NOMO-1 treated with DMSO at 0.1 percent for 48 hours (cell line): ENCODE data around the gene DDX31.
A peak's percentile ranks its signal among the peaks of the same experiment; 100 is the strongest.
"Not testable (repeated sequence)": the region's sequence is repeated elsewhere in the genome, so short reads cannot be mapped to it uniquely, and the experiment has no call there.

ENCODE experiments used
- DNase-seq: peaks from one replicate; lab custom pipeline; 2025; ENCODE audit not compliant: unreplicated experiment; lab: John Stamatoyannopoulos, UW

Gene DDX31

GRCh38 chr9:132669698-132670456 is at the start of gene DDX31:
DDX31 (minus strand) TSS chr9:132669983; CDS start chr9:132669934, 49 bp downstream.
- peak; percentile 61 for DNase-seq

- DNase-seq = not testable (repeated sequence)
Measured at GRCh38 chr9:132718381-132718928, 48.7 kb upstream of the DDX31 start.

GRCh38 chr9:132717326-132717945 is 47.7 kb upstream of the DDX31 start:
- no peak for DNase-seq

GRCh38 chr9:132716007-132716406 is 46.2 kb upstream of the DDX31 start:
- DNase-seq = no peak

DNA sequence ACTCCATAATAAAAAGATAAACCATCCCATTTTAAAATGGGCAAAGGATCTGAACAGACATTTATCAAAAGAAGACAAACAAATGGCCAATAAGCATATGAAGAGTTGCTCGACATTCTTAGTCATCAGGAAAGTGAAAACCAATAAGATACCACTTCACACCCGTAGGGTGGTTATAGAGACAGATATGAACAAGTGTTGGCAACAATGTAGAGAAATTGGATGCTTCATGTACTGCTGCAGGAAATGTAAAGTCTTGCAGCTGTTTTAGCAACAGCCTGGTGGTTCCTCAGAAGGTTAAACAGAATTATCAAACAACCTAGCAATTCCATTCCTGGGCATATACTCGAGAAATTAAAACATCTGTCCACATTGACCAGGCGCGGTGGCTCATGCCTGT is 43.0 kb upstream of the DDX31 start:
- no peak for DNase-seq

DNA sequence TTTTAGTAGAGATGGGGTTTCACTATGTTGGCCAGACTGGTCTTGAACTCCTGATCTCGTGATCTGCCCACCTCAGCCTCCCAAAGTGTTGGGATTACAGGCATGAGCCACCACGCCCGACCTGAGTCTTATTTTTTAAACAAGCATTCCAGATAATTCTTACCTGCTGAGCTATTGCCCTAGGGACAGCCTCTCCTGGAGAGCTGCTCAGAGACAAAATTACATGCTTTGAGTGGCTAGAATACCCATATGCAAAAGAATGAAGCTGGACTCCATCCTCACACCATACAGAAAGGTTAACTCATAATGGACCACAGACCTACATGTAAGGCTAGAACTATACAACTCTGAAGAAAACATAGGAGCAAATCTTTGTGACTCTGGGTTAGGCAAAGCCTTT is 42.1 kb upstream of the DDX31 start:
- no peak for DNase-seq

- not testable (repeated sequence) for DNase-seq
Measured at GRCh38 chr9:132711152-132711551, 41.4 kb upstream of the DDX31 start.

GRCh38 chr9:132710333-132710732 is 40.5 kb upstream of the DDX31 start:
- DNase-seq = no peak

DNA sequence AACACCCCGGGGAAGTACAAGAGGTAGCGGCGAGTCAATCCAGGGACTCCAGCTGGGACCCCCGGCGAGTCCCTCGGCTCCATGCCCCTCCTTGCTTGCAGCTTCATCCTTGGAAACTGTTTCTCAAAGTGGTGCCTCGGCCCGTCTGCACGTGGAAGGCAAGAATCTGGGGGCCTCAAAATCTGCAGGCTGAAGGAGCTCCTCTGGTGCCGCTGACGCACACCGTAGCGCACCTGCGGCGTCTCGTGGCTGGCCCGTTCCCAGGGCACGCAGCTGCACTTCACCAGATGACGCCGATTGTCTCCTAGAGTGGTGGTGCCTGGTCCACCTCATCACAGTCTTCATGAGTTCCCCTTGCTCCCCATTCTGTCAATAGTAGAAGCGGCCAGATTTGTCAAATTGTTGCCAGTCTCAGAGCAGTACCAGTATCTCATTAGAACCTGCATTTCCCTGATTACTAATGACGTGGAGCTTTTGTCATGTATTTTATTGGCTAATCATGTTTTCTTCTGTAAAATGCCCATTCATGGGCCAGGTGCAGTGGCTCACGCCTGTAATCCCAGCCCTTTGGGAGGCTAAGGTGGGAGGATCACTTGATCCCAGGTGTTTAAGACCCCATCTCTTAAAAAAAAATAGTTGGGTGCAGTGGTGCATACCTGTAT is 39.1 kb upstream of the DDX31 start:
- no peak for DNase-seq

GRCh38 chr9:132708239-132708638 is 38.5 kb upstream of the DDX31 start:
- no peak for DNase-seq

DNA sequence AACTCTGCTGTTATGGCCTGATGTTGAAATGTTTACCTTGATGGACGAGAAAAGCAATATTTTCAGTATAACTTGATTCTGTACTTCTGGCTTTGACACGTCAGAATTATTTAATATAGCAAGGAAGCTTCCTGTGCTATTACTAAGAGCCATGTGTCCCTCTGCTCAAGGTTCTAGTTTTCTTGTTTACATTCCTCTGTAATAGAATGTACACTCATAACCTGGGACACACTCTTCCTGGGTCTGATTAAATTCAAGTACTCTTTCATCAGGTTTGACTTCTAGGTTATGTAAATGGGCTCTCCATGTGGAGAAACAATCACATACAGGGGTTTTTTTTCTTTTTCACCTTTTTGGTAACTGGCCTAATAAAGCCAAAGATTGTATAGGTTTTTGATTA is 33.6 kb upstream of the DDX31 start:
- no peak for DNase-seq

DNA sequence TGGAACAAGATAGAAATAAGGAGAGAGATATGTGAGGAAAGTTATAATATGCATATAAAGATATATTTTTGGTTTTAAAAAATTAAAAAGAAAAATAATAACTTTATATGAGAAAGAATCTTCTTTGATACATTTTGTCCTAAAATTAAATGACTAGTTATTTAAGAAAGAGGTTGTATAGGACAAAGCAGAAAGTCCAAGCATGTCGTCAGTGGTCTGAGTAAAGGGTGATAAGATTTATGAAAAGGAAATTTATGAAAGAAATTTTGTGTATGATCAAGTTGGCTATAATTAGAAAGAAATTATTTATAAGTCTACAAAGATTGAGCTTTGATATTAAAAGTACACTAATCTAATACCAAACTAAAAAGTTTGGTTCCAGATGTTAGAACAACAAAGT is 32.5 kb upstream of the DDX31 start:
- DNase-seq = no peak

- DNase-seq = no peak
Measured at GRCh38 chr9:132699956-132700355, 30.2 kb upstream of the DDX31 start.

DNA sequence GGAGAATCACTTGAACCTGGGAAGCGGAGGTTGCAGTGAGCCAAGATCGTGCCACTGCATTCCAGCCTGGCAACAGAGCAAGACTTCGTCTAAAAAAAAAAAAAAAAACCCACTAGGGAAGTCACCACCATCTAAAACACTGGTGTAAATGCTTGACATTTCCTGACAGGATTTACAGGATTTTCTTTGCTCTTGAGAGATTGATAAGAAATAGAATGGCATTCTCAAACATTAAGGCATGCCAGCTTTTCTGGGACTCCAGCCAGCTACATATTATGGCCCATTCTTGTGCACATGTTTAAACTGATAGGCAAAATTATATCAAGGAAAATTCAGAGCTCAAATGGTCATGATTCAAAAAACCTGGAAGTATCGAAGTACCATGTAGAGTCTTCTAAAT is 29.2 kb upstream of the DDX31 start:
- DNase-seq = no peak

DNA sequence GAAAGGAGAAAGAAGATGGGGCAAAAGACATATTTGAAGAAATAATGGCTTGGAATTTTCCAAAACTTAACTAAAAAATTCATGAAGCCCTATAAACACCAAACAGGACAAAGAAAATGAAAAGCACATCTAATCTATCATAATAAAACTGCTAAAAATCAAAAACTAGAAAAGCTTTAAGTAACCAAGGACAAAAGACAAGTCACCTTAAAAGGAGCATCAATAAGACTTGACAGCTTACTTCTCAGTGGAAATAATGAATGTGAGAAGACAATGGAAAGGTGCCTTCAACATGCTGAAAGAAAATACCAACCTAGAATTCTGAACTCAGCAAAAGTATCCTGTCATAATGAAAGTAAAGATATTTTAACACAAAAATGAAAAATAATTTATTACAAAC is 27.4 kb upstream of the DDX31 start:
- no peak for DNase-seq

DNA sequence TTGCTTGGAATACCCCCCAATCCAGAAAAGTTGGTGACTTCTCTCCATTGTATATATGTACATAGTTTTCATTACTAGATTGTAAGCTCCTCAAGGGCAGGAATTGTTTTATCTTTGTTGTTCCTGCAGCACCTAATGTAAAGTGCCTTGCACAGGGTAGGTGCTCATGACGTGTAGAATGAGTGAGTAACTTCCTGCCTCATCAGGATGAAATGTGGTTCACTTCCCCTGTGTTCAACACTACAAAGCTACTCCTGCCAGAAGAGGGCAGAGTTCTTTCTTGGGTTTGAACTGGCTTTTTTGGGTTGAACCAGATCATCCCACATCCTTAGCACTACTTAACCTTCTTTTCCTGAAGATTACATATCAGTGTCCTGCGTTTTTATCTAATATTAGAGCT is 24.4 kb upstream of the DDX31 start:
- DNase-seq = peak; percentile 9

DNA sequence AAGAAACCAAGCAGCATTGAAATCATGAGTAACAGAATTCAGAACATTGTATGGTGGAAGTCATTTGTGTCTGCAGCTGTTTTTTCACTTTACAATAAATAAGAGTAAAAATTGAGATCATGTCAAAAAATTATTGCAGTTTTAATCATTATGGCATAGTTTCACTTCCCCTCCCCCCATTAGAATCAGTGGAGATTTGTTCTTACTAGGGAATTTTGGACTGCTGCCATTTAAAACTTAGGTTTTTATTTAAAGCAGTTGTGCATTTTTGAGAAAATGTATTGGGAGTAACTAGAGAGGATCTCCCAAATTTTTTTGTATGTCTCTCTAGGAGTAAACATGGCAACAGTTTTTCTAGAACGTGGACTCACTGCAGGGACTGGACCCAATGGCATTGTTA is 20.9 kb upstream of the DDX31 start:
- DNase-seq = no peak

- no peak for DNase-seq
Measured at GRCh38 chr9:132683873-132684272, 14.1 kb upstream of the DDX31 start.

GRCh38 chr9:132681561-132681960 is 11.8 kb upstream of the DDX31 start:
- DNase-seq = no peak

DNA sequence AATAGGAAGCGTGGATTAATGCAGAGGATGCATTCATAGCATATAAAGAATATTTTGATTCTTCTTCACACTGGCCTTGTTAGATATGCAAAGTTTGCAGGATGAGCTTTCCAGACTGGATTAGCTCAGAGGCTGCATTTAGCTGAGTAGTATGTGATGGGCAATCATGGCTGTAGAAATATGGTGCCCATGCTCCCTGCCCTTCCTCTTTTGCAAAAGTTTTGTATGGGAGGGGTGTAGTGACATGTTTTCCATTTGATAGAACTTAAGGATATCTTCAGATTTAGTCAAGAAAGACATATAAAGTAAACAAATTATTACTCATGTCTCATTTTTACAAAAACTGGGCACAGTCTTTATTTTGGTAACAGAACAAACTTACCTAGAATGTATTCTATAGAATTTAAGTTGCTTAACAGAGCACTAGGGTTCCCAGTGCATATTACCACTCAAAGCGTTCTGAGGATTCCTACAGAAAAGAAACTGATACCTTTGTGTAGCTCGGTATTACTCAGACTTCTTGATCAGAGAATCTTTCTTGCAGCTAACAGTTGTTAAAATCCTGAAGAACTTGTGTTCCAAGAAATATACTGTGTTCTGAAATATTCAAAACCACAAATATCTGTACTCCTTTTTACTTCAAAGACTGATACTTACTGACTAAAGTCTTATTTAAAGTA is 10.3 kb upstream of the DDX31 start:
- no peak for DNase-seq

DNA sequence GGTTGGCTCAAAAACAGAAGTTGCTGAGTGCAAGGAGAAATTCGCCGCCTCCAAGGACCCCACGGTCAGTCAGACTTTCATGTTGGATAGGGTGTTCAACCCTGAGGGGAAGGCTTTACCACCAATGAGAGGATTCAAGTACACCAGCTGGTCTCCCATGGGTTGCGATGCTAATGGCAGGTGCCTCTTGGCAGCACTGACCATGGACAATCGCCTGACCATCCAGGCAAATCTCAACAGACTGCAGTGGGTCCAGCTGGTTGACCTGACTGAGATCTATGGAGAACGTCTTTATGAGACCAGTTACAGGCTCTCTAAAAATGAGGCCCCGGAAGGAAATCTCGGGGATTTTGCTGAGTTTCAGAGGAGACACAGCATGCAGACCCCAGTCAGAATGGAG is 8.2 kb upstream of the DDX31 start:
- DNase-seq = no peak
